ENCODE measurements around the gene CDHR3. TPM values are rescaled to one million over a fixed set of nuclear protein-coding genes. Genes with fewer than 3 reads are reported as not detected.

Gene CDHR3
- total and polyA plus RNA-seq, 3 donors from 2014 or later, result 3.8 to 8.5 (median 7.5) TPM

- DNase-seq, result no peak
- intact Hi-C loops (cut with DNase I; ENCODE audit: low total_unique reads), result no loop called here
- H3K4me1 ChIP-seq, result no peaks in the 10 kb centered on the region
- H3K27ac ChIP-seq, result no peak overlapping the region
- H3K36me3 ChIP-seq (ENCODE audit: low read depth, missing control alignments), result no peaks in the 10 kb centered on the region
- TF ChIP-seq CTCF (IDR thresholded peaks at IDR 0.05) (no peak), POLR2A (IDR thresholded peaks at IDR 0.05) (no peak)
- H3K27me3 ChIP-seq, result no peaks in the 10 kb centered on the region
- H3K4me3 ChIP-seq, result no peak overlapping the region
- H3K9me3 ChIP-seq, result no peaks in the 10 kb centered on the region
- WGBS, 2 donors, result 92 to 93% methylated on average over 1 of the region's 1 CpG
Measured at GRCh38 chr7:105924945-105925344, 38.1 kb upstream of the CDHR3 start.

- Histone ChIP-seq H3K27me3 (no peaks in the 10 kb centered on the region), H3K4me3 (no peak overlapping the region), H3K4me1 (no peaks in the 10 kb centered on the region), H3K9me3 (no peaks in the 10 kb centered on the region), H3K36me3 (ENCODE audit: low read depth, missing control alignments) (no peaks in the 10 kb centered on the region), H3K27ac (no peak overlapping the region)
- no peak for DNase-seq
- TF ChIP-seq CTCF (IDR thresholded peaks at IDR 0.05) (no peak), POLR2A (IDR thresholded peaks at IDR 0.05) (no peak)
- intact Hi-C loops (cut with DNase I; ENCODE audit: low total_unique reads), result no loop called here
- 60 to 68% methylated on average over 3 of the region's 3 CpGs for WGBS, 2 donors
Measured at GRCh38 chr7:105926131-105926530, 36.9 kb upstream of the CDHR3 start.

GRCh38 chr7:105931179-105931578, 31.9 kb upstream of the CDHR3 start:
- Histone ChIP-seq H3K27me3 (no peaks in the 10 kb centered on the region), H3K4me3 (no peak overlapping the region), H3K4me1 (peaks cover 4% of the 10 kb centered on the region), H3K36me3 (ENCODE audit: low read depth, missing control alignments) (no peaks in the 10 kb centered on the region), H3K27ac (no peak overlapping the region), H3K9me3 (no peaks in the 10 kb centered on the region)
- DNase-seq, result no peak
- TF ChIP-seq POLR2A (IDR thresholded peaks at IDR 0.05) (no peak), CTCF (IDR thresholded peaks at IDR 0.05) (no peak)
- intact Hi-C loops (cut with DNase I; ENCODE audit: low total_unique reads), result no loop called here
- WGBS, 2 donors, result 73 to 74% methylated on average over 4 of the region's 4 CpGs

- Histone ChIP-seq H3K9me3 (no peaks in the 10 kb centered on the region), H3K27me3 (no peaks in the 10 kb centered on the region), H3K36me3 (ENCODE audit: low read depth, missing control alignments) (no peaks in the 10 kb centered on the region), H3K27ac (no peak overlapping the region), H3K4me1 (peaks cover 4% of the 10 kb centered on the region), H3K4me3 (no peak overlapping the region)
- 71 to 80% methylated on average over 8 of the region's 8 CpGs for WGBS, 2 donors
- no peak for TF ChIP-seq POLR2A (IDR thresholded peaks at IDR 0.05)
- no peak for TF ChIP-seq CTCF (IDR thresholded peaks at IDR 0.05)
- intact Hi-C loops (cut with DNase I; ENCODE audit: low total_unique reads), result no loop called here
- DNase-seq, result no peak
Measured at GRCh38 chr7:105932835-105933477, 30.1 kb upstream of the CDHR3 start.

- intact Hi-C loops (cut with DNase I; ENCODE audit: low total_unique reads), result no loop called here
- Histone ChIP-seq H3K27me3 (no peaks in the 10 kb centered on the region), H3K4me1 (peaks cover 4% of the 10 kb centered on the region), H3K36me3 (ENCODE audit: low read depth, missing control alignments) (no peaks in the 10 kb centered on the region), H3K4me3 (no peak overlapping the region), H3K27ac (no peak overlapping the region), H3K9me3 (no peaks in the 10 kb centered on the region)
- TF ChIP-seq POLR2A (IDR thresholded peaks at IDR 0.05) (no peak), CTCF (IDR thresholded peaks at IDR 0.05) (peak; percentile 17 to 42 (median 27))
- peak; percentile 76 for DNase-seq
- 67 to 69% methylated on average over 7 of the region's 7 CpGs for WGBS, 2 donors
Measured at GRCh38 chr7:105934572-105935185, 28.4 kb upstream of the CDHR3 start.
